ENCODE measurements around the gene CUL5.

DNA sequence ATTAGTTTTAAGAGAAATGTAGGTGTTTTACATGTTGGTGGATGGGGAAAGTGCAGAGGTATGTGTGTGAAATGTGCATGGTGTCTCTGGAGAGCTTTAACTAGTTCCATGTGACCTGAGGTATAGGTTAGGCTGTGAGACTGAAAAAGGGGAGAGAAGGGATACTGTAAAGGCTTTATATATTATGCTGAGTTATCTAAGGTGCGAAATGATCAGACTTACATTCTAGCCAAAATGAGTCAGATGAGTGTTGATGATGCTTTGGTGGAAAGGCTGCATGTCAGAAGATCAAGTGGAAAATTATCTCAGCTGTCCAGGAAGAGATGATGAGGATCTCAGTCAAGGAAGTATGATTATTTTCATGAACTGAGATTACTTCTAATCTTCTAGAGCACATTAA is 128.5 kb downstream of the CUL5 start:
- TF ChIP-seq, protein P1, sequence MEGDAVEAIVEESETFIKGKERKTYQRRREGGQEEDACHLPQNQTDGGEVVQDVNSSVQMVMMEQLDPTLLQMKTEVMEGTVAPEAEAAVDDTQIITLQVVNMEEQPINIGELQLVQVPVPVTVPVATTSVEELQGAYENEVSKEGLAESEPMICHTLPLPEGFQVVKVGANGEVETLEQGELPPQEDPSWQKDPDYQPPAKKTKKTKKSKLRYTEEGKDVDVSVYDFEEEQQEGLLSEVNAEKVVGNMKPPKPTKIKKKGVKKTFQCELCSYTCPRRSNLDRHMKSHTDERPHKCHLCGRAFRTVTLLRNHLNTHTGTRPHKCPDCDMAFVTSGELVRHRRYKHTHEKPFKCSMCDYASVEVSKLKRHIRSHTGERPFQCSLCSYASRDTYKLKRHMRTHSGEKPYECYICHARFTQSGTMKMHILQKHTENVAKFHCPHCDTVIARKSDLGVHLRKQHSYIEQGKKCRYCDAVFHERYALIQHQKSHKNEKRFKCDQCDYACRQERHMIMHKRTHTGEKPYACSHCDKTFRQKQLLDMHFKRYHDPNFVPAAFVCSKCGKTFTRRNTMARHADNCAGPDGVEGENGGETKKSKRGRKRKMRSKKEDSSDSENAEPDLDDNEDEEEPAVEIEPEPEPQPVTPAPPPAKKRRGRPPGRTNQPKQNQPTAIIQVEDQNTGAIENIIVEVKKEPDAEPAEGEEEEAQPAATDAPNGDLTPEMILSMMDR (IDR thresholded peaks at IDR 0.05; ENCODE audit: insufficient read depth, low read length, poor library complexity, severe bottlenecking), result no peak
- no peak for TF ChIP-seq EZH2phosphoT487 (conservative IDR thresholded peaks at IDR 0.05; ENCODE audit: low read length)
